HG03521 (cell line): ENCODE results near the gene TRPM4.
A peak's percentile ranks its signal among the peaks of the same experiment; 100 is the strongest.
"Not testable (repeated sequence)": the region's sequence is repeated elsewhere in the genome, so short reads cannot be mapped to it uniquely, and the experiment has no call there.

Source experiments
- ATAC-seq: cut with Tn5 transposase; IDR thresholded peaks from one replicate; pipeline ENCODE4 v1.9.1; 2021; ENCODE audit warnings: mild to moderate bottlenecking, moderate library complexity; ENCODE audit not compliant: unreplicated experiment

TRPM4 gene

DNA sequence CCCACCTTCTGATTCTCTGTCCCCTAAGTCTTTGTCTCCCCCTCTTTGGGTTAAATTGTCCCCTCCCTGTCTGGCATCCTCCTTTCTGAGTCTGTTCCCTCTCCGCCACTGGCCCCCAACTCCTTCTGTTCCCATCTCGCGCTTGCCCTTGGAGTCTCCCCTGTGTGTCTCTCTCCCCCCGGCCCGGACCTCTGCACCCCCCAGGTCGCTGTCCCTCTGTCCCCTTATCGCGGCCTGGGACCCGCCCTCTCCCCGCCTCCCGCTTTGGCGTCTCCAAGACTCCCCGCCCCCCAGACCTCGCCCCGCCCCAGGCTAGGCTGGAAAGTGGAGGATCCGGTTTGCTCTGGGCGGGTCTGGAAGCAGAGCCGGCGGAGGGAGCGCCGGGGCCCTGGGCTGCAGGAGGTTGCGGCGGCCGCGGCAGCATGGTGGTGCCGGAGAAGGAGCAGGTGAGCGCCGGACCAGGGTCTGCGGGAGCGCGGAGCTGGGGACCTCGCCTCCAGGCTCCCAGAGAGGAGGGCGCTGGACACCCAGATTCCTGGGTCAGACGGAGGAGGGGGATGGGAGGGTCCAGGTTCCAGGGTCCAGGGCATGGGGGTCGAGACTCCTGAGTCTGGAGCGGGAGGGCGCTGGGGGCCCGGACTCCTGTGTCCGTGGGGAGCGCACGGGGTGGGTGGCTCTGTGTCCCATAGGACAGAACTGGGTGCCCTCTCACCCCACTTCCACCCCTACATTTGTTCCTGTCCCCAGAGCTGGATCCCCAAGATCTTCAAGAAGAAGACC lies at the start of gene TRPM4:
TSS of gene TRPM4 (plus strand) at position 348 of the 780 bp plus-strand sequence. CDS start at position 423, 75 bp downstream.
- no peak for ATAC-seq

- no peak for ATAC-seq
Measured at GRCh38 chr19:49109051-49109450, 48.5 kb upstream of the TRPM4 start.

DNA sequence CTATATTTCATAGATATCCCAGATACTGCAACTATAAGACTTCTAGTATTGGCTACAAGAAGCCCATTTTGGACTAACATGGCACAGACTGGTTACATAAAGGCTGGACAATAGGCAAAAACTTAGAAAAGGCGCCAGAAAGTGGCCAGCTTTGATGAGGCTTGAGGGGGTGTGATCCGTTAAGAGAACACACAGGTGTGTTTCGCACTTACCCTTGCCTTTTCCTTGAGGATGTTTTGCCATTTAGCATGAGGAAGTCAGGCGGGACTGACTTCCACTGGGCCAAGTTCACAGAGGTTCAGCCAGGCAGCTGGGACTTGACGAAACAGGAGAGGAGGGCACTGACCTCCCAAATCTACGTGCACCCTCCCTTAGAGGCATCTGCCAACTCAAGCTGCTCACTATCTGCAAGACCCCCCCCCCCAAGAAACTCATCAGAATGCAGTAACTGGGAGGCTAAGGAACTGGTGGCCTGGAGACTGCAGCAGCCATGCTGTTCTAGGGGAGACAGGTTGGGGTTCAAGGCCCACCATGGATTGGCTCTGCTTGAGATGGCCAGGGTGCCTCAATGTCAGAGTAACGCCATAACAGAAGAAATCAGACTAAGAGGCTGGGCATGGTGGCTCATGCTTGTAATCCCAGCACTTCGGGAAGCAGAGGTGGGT lies 47.9 kb upstream of the TRPM4 start:
- no peak for ATAC-seq

DNA sequence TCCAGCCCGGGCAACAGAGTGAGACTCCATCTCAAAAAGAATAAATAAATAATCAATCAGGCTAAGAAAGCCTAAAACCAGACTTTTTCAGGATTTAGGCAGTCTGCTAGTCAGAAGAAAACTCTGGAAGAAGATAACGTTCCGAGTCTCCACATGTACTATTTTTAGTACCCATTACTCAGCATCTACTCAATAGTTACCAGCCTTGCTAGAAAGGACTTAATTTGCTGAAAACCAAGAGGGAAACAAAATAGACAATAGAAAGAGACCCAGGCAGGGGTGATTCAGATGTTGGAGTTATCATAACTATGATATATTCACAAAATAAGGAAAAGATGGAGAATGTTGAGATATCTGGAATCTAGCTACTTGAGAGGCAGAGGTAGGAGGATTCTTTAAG lies 47.0 kb upstream of the TRPM4 start:
- ATAC-seq: no peak

DNA sequence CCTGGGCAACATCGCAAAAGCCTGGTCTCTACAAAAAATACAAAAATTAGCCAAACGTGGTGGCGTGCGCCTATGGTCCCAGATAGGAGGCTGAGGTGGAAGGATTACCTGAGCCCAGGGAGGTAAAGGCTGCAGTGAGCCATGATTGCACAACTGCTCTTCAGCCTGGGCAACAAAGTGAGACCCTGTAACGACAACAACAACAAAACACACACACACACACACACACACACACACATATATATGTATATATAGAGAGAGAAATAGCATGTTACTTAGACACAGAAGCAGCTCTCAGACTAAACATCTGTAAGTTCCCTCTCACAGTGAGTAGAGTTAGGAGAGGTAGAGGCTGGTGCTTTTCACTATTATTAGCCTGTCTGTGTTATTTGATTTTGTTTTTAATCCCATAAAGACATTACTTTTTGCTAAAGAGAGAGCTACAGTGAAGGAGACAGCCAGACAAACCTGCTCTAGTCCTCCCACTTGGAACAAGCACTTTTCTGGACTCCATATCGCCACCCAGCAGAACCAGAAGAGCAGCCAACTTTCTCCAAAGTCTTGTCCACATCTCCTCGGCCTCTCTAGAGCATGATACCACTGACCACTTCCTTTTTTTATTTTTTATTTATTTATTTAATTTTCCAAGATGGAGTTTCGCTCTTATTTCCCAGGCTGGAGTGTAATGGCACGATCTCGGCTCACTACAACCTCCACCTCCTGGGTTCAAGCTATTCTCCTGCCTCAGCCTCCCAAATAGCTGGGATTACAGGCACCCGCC lies 46.2 kb upstream of the TRPM4 start:
- ATAC-seq: no peak

DNA sequence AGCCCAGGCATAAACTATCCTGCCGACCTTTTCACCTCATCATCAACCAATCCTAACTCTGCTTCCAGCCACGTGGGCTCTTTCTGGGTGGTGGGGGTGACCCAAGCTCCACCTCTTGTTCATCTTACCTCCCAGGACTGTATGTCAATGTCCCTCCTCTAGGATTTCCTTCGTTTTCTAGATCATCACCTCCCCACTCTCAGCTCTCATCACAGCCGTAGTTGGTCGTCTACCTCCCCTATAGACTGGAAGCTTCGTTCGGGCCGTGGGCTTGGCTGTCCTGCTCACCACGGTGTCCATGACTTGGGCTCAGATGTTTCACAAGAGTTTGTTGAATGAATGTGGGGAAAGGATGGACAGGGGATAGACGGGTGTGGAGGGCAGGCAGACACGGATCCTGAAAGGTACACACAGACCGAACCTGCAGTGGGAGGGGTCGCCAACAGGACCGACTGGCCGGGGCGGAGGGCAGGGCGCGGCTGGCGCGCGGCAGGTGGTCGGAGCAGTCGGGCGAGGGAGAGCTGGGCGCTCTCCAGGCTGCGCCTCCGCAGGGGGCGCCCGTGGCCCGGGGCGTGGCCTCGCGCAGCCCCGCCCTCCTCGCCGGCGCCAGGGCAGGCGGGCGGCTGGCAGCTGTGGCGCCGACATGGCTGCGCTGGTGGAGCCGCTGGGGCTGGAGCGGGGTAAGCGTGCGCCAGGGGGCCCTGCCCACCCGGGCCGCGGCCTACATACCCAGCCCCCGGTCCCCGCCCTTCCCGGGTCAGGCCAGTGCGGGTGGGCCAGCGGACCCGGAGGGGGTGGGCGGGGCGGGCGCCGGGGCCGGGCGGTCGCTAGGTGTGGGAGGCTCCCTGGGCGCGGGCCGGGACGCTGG lies 43.6 kb upstream of the TRPM4 start, which contains the start of gene LIN7B:
TSS of gene LIN7B (plus strand) at position 609 of the 868 bp plus-strand sequence. CDS start at position 644, 35 bp downstream.
- peak; percentile 30 for ATAC-seq

- no peak for ATAC-seq
Measured at GRCh38 chr19:49114630-49115363, 42.8 kb upstream of the TRPM4 start.

DNA sequence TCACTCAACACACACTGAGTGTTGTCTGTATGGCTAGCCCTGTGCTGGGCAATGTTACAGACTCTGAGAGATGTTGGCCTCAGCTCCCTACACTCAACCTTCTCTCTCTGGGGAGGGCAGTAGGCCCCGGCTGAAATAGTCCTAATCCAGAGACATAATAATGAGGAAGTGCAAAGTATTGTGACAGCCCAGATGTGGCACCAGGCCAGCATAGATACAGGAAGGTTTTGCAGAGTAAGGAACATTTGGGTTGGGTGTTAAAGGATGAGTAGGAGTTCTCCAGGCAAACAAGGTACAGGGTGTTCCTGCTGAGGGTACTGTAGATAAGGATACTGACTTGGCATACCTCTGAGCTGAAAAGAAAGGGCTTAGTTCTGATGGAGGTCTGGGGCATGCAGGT lies 41.0 kb upstream of the TRPM4 start:
- ATAC-seq: no peak

DNA sequence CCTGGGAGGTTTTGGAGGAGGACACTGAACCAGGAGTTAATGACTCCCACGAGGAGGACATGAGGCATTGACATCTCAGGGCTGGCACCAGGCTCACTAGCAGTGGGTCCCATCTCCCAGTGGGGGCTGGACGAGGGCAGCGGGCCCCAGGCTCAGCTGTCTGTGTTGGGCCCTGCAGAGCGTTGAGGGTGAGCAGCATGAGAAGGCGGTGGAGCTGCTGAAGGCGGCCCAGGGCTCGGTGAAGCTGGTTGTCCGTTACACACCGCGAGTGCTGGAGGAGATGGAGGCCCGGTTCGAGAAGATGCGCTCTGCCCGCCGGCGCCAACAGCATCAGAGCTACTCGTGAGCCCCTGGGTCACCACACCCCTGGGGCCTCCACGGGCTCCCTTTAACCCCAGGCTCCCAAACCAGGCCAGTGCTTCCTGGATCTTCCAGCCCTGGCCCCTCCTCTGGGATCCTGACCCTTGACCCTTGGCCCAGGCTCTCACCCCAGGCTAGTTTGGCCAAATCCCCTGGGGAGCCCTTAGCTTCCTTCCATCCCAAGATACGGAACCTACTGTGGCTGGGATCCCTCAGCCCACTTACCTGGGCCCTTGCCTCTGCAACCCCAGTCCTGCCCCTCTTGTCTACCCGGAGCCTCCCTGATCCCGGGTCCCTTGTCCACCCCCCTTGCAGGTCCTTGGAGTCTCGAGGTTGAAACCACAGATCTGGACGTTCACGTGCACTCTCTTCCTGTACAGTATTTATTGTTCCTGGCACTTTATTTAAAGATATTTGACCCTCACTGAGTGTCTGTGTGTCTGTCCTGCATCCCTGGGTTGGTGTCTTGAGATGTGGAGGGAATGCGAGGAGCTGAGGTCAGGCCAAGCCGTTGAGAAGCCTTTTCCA lies 39.7 kb upstream of the TRPM4 start:
- no peak for ATAC-seq

- peak; percentile 81 for ATAC-seq
Measured at GRCh38 chr19:49118565-49119410, 38.8 kb upstream of the TRPM4 start, which contains the start of gene C19orf73. Gene C19orf73 (minus strand): TSS chr19:49119143. CDS start chr19:49119022, 121 bp downstream.

- no peak for ATAC-seq
Measured at GRCh38 chr19:49119411-49120324, 37.9 kb upstream of the TRPM4 start, which contains the start of gene PPFIA3. Gene PPFIA3 (plus strand): TSS chr19:49119544. CDS start chr19:49127874, 8,330 bp downstream.

DNA sequence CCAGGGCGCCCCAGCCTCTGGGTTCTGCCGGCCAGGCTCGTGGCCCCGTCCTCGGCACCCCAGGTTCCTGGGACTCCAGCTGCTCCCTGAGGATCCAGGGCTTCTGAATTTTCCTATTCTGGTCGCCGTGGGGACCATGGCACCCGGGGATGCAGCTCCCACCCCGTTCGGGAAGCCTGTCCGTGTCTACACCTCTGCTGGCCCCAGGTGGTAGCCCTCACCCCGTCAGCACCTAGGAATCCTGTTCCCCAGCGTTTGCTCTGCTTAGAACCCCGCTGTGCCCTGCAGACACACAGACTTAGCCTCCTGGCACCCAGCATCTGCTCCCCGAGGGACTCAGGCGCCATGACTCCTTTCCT lies 37.3 kb upstream of the TRPM4 start:
- no peak for ATAC-seq

DNA sequence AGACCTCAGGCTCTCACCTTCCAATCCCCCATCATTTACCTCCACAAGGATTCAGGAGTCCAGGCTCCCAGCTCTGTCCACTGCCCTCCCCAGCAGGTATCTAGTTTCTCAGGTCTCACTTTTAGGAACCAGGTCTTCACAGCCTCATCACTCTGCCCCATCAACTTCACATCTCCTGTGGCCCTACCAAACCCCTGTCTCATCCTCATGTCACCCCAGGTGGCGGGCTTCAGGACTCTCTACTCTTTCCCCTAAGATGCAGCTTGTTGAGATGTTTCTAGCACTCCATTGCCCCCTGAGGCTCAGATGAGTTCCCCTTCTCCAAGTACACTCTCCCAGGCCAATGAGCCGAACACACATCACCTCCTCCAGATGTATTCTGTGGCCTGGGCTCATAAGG lies 36.7 kb upstream of the TRPM4 start:
- ATAC-seq: no peak

GRCh38 chr19:49121841-49122240 lies 35.8 kb upstream of the TRPM4 start:
- ATAC-seq: not testable (repeated sequence)

DNA sequence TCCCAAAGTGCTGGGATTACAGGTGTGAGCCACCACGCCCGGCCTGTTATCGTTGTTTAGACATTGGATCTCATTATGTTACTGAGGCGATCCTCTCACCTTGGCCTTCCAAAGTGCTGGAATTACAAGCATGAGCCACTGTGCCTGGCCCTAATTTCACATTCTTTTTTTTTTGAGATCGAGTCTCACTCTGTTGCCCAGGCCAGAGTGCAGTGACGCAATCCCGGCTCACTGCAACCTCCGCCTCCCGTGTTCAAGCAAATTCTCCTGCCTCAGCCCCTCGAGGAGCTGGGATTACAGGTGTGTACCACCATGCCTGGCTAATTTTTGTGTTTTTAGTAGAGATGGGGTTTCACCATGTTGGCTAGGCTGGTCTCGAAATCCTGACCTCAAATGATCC lies 34.3 kb upstream of the TRPM4 start:
- ATAC-seq: not testable (repeated sequence)

DNA sequence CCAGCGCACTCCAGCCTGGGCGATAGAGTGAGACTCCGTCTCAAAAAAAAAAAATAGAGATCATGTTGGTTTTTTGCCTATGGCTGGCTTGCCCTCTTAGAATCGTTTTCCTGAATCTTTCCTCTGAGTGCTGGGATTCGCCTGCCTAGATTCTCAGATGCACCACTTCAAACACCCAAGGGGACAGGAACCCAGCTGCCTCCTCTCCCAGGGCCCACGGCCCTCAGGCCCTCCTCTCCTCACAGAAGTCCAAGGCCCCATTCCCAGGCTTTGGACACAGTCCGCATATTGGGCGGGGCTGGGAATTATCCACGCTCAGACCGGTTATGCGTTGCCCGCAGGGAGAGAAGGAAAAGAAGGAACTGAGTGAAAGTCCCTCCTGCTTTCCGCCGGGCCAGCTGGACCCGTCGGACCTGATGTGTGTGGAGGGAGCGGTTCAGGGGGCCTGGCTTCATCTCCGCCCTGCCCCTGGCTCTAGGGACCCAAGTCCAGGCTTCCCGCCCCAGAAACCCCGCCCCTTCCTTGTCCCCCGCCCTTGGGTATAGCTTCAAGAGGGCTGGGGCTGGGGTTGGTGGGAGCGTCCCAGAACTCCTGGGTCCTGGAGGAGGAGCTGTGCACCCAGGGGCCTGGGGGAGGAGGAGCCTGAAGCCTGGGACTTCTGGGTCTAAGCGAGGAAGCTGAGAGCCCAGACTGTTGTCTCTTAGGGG lies 32.4 kb upstream of the TRPM4 start:
- ATAC-seq: no peak
